Measurements from ENCODE around the gene TTBK1. TPM values are rescaled to one million over a fixed set of nuclear protein-coding genes. Genes with fewer than 3 reads are reported as not detected.

TTBK1 gene
- total RNA-seq, 2 donors from 2014 or later, result 0.48 to 1.0 TPM

- H3K36me3 ChIP-seq, result no peaks in the 10 kb centered on the region
- H3K4me1 ChIP-seq, result peaks cover 3% of the 10 kb centered on the region
- H3K9me3 ChIP-seq, result no peaks in the 10 kb centered on the region
- peaks cover 27% of the 10 kb centered on the region for H3K27me3 ChIP-seq
- H3K27ac ChIP-seq, result no peak overlapping the region
- intact Hi-C loops (cut with DNase I), result no loop called here
- no peak for TF ChIP-seq CTCF (IDR thresholded peaks at IDR 0.05)
- H3K4me3 ChIP-seq, result no peak overlapping the region
- no peak overlapping the region for H3K9ac ChIP-seq (ENCODE audit: low read depth in 2 of 2, low read length in 2 of 2)
- no peak for DNase-seq
Observed at GRCh38 chr6:43243664-43244321, 512 bp downstream of the TTBK1 start.

- intact Hi-C loops (cut with DNase I), result no loop called here
- Histone ChIP-seq H3K4me3 (peak overlapping the region; percentile 58), H3K4me1 (peaks cover 3% of the 10 kb centered on the region)
Observed at GRCh38 chr6:43246301-43247113, 3.2 kb downstream of the TTBK1 start.

GRCh38 chr6:43247114-43247999 is 4.1 kb downstream of the TTBK1 start:
- peak; percentile 84 for DNase-seq
- intact Hi-C loops (cut with DNase I), result no loop called here
- peaks cover 3% of the 10 kb centered on the region for H3K4me1 ChIP-seq
- no peak for TF ChIP-seq CTCF (IDR thresholded peaks at IDR 0.05)
- peak overlapping the region; percentile 58 for H3K4me3 ChIP-seq
- H3K9me3 ChIP-seq, result no peaks in the 10 kb centered on the region
- H3K27ac ChIP-seq, result no peak overlapping the region
- H3K36me3 ChIP-seq, result no peaks in the 10 kb centered on the region
- peak overlapping the region in 1 of 2 donors; percentile 55 for H3K9ac ChIP-seq (ENCODE audit: low read depth in 2 of 2, low read length in 2 of 2)
- peaks cover 34% of the 10 kb centered on the region for H3K27me3 ChIP-seq

More at GRCh38 chr6:43246301-43247113, 3.2 kb downstream of the TTBK1 start:
- no peak overlapping the region for H3K9ac ChIP-seq (ENCODE audit: low read depth in 2 of 2, low read length in 2 of 2)
- H3K9me3 ChIP-seq, result no peaks in the 10 kb centered on the region
- peaks cover 31% of the 10 kb centered on the region for H3K27me3 ChIP-seq
- H3K27ac ChIP-seq, result no peak overlapping the region
- no peaks in the 10 kb centered on the region for H3K36me3 ChIP-seq
- no peak for TF ChIP-seq CTCF (IDR thresholded peaks at IDR 0.05)
- DNase-seq, result peak; percentile 74

- Histone ChIP-seq H3K9me3 (no peaks in the 10 kb centered on the region), H3K27ac (no peak overlapping the region), H3K9ac (ENCODE audit: low read depth in 2 of 2, low read length in 2 of 2) (no peak overlapping the region), H3K4me3 (peak overlapping the region; percentile 58), H3K27me3 (peaks cover 26% of the 10 kb centered on the region), H3K36me3 (no peaks in the 10 kb centered on the region), H3K4me1 (peaks cover 3% of the 10 kb centered on the region)
- TF ChIP-seq CTCF (IDR thresholded peaks at IDR 0.05), result no peak
- DNase-seq, result no peak
- intact Hi-C loops (cut with DNase I), result no loop called here
Observed at GRCh38 chr6:43248101-43248500, 4.8 kb downstream of the TTBK1 start.

- no peaks in the 10 kb centered on the region for H3K36me3 ChIP-seq
- no peak overlapping the region for H3K9ac ChIP-seq (ENCODE audit: low read depth in 2 of 2, low read length in 2 of 2)
- TF ChIP-seq CTCF (IDR thresholded peaks at IDR 0.05), result no peak
- intact Hi-C loops (cut with DNase I), result no loop called here
- DNase-seq, result no peak
- H3K9me3 ChIP-seq, result no peaks in the 10 kb centered on the region
- H3K27me3 ChIP-seq, result peaks cover 21% of the 10 kb centered on the region
- peaks cover 3% of the 10 kb centered on the region for H3K4me1 ChIP-seq
- no peak overlapping the region for H3K27ac ChIP-seq
- no peak overlapping the region for H3K4me3 ChIP-seq
Observed at GRCh38 chr6:43248791-43249190, 5.5 kb downstream of the TTBK1 start.

Data from colonic mucosa (tissue), 4 donors.